HG03442 (cell line): ENCODE data around the gene ARHGAP45.

Source experiments
- ATAC-seq: cut with Tn5 transposase; IDR thresholded peaks from one replicate; pipeline ENCODE4 v1.9.1; 2021; ENCODE audit warnings: mild to moderate bottlenecking, moderate library complexity; ENCODE audit not compliant: unreplicated experiment

ARHGAP45 gene

DNA sequence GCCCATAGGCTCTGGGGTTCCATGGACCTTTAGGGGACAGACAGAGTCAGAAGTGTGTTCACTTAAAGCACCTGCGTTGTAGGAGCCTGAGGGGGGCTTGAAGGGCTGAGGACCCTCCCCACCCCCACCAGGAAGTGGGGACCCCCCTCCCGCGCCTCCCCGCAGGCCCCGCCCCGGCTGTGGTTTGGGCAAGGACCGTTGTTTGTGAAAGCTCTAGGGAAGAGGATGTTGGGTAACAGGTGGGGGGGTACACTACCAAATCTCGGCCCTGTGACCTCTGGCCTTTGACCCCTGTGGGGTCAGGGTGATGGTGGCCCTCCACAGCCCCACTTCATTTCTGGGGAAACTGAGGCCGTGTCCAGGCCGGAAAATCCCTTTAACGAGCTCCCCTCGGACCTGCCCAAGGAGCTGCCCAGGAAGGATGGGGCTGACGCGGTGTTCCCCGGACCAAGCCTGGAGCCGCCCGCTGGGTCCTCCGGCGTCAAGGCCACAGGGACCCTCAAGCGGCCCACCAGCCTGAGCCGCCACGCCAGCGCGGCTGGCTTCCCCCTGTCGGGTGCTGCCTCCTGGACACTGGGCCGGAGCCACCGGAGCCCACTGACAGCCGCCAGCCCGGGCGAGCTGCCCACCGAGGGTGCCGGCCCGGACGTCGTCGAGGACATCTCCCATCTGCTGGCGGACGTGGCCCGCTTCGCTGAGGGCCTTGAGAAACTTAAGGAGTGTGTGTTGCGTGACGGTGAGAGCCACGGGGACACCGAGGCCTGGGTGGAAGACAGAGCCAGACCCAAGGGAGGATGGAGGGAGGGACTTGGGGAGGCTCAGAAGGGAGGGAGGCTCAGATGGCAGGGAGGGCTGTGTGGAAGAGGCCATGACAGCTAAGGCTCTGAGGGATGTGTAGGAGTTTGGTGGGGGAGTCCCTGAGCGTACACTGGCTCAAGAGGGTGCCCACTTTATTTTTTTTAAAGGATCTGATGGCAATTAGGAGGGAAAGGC lies 1.3 kb downstream of the ARHGAP45 start:
- ATAC-seq, result no peak

DNA sequence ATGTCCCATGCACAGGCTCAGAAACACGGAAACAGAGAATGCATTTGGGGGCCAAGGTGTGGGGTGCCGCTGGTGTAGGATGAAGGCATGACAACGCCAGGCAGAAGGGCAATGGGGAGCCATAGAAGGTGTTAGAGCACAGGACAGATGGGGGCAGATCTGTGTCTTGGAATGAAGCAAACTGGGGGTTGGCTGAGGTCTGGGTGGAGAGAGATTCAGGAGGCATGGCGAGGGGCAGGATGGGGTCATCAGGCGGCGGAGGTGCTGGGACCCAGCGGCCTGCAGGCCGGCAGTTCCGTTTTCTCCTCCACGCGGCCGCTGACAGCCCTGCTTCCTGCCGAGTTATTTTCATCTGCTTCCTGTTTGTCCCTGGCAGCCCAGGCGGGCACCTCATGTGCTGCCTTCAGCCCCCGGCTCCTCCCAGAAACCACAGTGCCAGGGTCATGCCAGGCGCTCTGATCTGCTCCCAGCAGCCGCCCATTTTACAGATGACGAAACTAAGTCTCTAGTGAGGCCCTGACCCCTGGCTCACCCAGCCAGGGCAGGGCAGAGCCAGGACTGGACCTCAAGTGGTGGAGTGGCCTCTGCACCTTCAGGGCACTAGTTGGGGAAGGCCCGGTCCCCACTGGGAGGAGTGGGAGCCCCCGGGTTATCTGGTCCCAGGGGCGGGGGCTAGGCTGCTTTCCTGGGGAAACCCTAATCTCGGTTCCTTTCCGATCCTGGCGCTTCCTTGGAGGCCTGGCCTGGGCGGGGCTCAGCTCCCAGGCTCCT lies 2.2 kb downstream of the ARHGAP45 start:
- ATAC-seq, result no peak

DNA sequence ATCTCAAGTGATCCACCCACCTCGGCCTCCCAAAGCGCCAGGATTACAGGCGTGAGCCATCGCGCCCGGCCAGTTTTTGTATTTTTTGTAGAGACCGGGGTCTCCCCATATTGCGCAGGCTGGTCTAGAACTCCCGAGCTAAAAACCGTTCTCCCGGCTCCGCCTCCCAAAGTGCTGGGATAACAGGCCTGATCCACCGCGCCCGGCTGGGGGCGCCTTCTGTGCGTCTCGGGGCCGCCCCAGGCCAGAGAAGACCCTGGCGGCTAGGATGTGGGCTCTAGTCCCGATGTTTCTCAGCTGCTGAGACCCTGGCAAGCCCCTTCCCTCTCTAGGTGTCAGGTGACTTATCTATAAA lies 3.6 kb downstream of the ARHGAP45 start:
- ATAC-seq, result no peak

DNA sequence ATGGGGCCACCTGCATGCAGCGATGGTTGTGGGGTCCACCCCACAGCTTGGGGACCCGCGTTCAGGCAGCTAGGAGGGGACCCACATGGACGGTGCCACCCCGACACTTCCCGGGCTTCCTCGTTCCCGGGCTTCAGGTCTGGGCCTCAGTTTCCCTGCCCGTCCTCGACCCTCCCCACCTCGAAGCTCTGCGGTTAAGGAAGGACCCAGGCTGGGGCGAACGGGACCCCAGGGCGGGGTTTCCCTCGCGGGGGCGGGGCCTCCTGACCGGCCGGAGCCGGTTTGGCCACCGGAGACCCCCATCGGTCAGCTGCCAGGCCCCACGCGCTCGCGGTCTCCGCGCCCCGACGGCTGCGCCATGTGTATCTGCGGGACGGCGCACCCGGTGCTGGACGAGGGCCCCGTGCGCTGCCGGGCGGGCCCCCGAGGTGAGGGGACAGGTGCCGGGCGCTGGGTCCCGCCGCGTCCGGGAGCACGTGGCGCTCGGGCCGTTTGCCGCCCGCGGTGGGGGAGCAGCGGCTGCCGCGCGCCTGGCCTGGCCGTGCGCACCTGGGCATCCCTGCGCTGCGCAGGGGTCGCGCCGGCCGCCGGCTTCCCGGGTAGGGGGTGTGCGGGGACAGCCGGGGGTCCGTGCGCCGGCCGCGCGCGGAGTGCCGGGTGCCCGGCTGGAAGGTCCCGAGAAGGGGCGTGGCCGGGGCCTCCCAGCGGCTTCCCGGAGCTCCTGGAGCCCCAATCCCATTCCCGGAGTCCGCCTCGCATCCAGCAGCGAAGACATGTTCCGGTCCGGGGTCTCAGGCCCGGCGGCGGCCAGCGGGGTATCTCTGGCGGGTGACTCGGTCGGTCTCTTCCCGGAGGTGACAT lies 4.2 kb downstream of the ARHGAP45 start:
- no peak for ATAC-seq

DNA sequence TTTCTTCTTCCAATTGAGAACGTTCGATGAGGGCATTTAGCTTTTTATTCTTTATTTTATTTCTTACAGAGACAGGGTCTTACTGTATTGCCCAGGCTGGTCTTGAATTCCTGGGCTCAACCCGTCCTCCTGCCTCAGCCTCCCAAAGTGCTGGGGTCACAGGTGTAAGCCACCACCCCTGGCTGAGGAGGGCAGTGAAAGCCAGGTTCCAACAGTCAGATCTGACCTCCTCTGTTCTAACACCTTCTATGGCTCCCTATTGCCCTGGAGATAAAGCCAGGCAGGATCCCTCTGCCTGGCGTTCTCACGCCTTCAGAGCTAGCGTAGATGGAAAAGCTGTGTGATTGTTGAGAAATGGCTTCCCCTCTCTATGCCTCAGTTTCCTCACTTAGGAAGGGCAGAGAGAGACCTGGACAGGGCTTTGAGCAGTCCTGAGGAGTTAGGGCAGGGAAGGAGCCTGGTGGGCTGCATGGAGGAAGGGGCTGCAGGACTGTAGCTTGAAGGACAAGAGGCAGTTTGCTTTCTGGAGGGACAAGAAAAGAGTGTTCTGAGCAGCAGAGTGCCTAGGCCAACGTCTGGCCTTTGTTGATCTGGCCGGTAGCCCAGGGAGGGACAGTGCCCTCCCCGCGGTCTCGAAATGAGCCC lies 5.5 kb downstream of the ARHGAP45 start:
- no peak for ATAC-seq

DNA sequence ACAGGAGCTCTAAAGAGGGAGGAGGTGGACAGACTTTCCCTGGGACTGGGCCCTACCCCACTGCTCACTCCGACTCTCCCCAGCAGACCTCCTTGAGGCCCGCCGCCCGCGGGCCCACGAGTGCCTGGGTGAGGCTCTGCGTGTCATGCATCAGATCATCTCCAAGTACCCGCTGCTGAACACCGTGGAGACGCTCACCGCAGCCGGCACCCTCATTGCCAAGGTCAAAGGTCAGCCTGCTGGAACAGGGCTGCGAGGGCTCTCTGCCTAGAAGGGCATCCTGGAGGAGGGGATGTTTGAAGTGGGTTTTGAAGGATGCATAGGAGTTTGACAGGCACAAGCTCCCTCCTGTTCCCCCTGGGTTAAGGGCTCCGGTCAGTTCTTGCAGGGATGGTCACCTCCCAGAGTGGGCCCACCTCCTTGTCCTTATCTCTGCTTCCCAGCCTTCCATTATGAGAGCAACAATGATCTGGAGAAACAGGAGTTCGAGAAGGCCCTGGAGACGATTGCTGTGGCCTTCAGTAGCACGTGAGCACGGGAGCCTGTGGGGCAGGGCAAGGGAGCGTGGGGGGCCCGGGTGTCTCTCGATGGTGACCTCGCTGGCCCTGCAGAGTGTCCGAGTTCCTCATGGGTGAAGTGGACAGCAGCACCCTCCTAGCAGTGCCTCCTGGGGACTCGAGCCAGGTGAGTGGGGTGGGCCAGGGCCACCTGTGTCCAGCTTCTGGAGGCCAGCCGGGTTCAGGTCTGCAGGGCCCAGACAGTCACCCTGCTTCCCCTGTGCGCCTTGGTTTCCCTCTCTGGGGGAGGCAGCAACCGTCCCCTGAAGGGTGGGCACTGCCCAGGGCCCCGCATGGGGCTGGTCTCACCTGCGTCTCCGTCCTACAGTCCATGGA lies 6.3 kb downstream of the ARHGAP45 start:
- ATAC-seq, result no peak

DNA sequence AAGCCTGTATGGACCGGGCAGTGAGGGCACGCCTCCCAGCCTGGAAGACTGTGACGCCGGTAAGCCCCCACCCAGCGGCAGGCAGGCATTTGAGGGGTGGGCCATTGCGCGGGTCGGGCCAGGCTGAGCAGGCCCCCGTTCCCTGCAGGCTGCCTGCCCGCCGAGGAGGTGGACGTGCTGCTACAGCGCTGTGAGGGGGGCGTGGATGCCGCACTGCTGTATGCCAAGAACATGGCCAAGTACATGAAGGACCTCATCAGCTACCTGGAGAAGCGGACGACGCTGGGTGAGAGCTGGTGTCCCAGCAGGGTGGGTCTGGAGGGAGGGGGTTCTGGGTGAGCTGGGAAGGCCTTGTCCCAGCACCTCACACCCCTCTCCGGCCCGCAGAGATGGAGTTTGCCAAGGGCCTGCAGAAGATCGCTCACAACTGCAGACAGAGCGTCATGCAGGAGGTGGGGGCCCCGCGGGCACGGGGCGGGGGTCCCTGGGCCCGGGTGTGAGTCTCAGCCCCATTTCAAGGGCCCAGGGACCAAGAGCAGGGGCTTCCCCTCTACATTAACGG lies 7.1 kb downstream of the ARHGAP45 start:
- ATAC-seq, result no peak

DNA sequence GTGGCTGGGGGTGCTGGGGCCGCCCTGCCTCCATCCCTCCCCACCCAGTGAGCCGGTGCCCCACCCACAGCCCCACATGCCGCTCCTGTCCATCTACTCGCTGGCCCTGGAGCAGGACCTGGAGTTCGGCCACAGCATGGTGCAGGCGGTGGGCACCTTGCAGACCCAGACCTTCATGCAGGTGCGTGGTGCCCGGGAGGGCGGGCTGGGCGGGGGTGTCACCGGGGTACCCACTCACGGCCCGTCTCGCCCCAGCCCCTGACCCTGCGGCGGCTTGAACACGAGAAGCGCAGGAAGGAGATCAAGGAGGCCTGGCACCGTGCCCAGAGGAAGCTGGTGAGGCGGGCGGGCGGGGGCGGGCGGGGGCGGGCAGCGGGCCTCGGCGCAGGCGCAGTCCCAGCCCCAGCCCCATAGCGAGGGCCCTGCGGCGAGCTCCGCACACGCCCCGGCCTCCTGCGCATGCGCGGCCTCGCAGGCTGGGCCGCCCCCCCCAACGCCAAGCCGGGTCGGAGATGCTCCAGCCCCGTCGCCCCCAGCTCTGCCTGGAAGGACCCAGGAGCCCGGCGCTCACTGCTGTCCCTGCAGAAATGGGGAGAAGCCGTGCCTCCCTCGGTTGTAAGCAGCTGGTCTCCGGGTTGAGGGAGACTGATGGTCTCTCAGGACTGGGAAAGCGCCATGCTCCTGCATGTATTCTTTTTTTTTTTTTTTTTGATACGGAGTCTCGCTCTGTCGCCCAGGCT lies 7.7 kb downstream of the ARHGAP45 start:
- peak; percentile 46 for ATAC-seq

DNA sequence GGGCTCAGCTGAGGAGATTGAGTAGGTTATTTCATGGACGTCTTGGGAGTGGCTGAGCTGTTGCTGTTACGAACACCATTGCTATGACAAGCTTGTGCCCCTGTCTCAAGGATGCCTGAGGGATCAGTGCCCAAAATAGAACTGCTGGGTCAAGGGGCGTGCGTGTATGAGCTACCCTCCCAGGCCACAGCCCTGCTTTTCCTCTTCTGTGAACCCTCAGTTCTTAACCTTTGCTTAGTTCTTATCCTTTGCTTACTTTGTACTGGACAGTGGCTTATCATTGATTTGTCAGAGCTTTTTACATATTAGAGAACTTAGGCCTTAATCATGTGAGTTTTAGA lies 9.0 kb downstream of the ARHGAP45 start:
- no peak for ATAC-seq

DNA sequence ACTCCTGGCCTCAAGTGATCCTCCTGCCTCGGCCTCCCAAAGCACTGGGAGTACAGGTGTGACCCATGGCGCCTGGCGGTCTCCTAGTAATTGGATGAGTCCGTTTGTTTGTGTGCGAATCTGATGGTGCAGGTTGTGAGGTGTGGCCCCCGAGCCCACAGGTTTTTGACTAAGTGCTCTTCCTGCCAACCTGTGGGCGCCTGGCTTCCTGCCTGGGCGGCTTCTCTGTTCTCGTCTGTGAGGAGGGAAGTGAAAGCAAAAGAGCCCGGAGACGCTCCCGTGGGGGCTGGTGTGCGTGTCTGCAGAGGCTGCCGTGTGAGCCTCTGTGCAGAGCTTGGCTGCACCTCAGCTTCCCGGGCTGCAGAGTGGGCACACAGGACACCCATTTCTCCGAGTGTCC lies 10.0 kb downstream of the ARHGAP45 start:
- peak; percentile 58 for ATAC-seq

DNA sequence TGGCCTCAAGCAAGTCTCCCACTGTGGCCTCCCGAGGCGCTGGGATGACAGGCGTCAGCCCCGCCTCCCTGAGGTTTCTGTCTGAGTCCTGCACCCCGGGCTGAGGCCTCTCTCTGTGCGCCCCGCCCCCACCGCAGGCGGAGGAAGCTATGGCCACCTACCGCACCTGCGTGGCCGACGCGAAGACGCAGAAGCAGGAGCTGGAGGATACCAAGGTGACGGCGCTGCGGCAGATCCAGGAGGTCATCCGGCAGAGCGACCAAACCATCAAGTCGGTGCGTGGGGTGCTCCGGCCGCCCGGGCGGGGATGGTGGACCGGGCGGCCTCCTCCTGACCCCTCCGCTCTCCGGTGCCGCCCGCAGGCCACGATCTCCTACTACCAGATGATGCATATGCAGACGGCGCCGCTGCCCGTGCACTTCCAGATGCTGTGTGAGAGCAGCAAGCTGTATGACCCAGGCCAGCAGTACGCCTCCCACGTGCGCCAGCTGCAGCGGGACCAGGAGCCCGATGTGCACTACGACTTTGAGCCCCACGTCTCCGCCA lies 12.7 kb downstream of the ARHGAP45 start:
- no peak for ATAC-seq

DNA sequence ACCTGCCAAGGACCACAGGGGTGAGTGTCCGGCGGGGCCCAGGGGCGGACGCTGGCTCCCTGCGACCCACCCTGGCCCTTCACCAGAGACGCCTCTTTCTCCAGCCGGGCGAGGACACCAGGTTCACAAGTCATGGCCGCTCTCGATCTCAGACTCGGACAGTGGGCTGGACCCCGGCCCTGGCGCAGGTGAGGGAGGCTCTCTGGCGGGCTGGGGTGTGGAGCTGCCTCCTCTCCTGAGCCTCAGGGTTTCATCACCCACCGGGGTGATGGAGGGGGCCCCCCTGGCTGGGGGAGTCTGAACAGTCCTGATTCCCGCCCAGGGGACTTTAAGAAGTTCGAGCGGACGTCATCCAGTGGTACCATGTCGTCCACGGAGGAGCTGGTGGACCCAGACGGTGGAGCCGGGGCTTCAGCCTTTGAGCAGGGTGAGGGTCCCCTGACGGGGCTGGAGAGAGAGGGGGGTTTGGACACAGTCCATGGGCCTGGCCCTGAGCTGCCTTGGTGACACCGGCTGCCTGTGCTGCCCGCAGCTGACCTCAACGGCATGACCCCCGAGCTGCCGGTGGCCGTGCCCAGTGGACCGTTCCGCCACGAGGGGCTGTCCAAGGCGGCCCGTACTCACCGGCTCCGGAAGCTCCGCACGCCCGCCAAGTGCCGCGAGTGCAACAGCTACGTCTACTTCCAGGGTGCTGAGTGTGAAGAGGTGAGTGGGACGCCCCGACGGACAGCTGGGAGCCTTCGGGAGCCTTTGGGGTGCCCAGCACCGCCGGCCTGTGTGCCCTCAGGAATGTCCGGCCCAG lies 13.6 kb downstream of the ARHGAP45 start:
- ATAC-seq, result no peak

DNA sequence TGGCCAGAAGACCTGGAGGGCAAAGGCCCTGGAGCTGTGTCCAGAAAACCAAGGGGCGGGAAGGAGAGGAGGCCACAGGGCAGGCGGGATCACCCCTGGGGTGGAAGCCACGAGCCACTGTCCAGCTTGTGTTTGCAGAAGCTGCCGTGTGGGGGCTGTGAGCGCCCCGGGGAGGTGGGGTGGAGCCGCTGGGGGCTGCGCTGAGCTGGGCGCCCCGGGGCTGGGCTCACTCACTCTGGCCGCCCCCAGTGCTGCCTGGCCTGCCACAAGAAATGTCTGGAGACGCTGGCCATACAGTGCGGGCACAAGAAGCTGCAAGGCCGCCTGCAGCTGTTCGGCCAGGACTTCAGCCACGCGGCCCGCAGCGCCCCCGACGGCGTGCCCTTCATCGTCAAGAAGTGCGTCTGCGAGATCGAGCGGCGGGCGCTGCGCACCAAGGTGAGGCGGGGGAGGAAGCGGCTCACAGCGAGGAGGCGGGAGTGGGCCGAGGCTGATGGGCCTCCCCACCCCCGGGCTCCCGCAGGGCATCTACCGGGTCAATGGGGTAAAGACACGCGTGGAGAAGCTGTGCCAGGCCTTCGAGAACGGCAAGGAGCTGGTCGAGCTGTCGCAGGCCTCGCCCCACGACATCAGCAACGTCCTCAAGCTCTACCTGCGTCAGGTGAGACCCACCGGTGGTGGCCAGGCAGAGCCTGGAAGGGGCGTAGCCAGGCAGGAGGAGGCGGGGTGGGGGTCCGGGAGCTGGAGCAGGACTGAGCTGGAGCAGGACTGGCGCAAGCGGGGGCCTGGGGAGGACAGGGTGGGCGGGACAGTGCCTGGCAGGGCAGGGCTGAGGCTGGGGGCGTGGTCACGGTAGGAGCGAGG lies 14.6 kb downstream of the ARHGAP45 start:
- ATAC-seq, result no peak

DNA sequence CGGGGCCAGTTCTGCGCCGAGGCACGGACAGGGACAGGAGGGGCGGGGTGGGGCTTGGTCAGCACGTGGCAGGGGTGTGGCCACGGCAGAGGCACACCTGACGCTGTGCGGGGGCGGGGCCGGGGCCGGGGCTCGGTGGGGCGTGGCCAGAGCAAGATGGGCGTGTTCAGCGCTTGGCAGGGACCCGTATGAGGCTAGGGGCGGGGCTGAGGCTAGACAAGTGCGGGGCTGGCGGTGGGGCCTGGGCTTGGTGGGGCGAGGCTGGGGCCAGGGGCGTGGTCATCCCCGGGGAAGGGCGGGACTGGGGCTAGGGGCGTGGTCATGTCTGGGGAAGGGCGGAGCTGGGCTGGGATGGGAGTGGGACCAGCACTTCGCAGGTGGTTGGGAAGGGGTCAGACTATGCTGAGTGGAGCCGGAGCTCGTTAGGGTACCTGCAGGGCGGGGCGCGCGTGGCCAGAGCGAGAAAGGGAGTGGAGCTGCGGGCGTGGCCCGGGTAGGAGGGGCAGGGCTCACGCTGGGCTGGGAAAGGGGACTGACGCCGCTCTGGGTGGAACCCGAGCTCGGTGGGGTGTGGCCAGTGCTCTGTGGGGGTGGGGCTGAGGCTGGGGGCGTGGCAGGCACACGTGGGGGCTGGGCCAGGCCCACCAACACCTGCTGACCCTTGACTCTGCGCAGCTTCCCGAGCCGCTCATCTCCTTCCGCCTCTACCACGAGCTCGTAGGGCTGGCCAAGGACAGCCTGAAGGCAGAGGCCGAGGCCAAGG lies 15.4 kb downstream of the ARHGAP45 start:
- ATAC-seq, result no peak

DNA sequence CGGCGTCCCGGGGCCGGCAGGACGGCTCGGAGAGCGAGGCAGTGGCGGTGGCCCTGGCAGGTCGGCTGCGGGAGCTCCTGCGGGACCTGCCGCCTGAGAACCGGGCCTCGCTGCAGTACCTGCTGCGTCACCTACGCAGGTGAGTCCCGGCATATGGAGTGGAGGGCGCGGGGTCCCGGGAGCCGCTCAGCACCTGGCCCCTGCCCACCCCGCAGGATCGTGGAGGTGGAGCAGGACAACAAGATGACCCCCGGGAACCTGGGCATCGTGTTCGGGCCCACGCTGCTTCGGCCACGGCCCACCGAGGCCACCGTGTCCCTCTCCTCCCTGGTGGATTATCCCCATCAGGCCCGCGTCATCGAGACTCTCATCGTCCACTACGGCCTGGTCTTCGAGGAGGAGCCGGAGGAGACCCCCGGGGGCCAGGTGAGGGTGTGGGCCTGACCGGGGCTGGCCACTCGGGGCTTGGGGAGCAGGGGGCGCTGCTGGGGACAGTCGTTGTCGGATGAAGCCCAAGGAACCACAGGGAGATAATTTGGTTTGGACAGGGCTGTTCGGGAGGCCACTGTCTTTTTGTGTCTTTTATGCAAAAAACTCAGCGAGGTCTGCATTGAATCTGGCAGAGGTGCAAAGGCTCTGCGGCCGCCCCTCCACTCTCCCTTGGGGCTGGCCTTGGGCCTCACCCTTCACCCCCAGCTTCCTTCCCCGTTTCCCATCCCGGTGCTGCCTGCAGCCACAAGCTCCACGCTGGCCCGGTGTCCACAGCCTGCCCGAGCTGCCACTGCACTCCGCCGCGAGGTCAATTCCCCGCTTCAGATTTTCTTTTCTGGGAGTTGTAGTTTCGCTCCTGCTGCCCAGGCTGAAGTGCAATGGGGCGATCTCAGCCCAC lies 16.2 kb downstream of the ARHGAP45 start:
- ATAC-seq, result no peak
